Ammon's horn (tissue), 1 donor: ENCODE results near the gene MS4A4E.
"Not testable (repeated sequence)": the region's sequence is repeated elsewhere in the genome, so short reads cannot be mapped to it uniquely, and the experiment has no call there.

ENCODE experiments used
- DNase-seq: peaks from one replicate; pipeline ENCODE4 v3.0.0-alpha.2; 2016; ENCODE audit warnings: low spot score

The MS4A4E gene

GRCh38 chr11:60242740-60243239 lies at the start of gene MS4A4E:
TSS of gene MS4A4E (minus strand) at chr11:60243137. CDS start at chr11:60230055, 13,082 bp downstream.
- DNase-seq, result no peak

DNA sequence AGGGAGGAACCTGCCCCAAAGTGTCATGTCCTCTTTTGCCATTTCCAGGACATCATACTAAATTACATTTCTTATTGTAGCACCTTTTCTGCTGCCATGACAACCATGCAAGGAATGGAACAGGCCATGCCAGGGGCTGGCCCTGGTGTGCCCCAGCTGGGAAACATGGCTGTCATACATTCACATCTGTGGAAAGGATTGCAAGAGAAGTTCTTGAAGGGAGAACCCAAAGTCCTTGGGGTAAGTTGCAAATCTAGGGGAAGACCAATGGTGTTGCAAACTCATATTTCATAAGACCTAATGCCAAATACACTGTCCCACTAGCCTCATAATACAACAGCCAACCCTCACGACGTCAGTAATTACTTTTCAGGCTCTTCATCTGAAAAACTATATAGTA lies 49.2 kb upstream of the MS4A4E start:
- DNase-seq, result no peak

DNA sequence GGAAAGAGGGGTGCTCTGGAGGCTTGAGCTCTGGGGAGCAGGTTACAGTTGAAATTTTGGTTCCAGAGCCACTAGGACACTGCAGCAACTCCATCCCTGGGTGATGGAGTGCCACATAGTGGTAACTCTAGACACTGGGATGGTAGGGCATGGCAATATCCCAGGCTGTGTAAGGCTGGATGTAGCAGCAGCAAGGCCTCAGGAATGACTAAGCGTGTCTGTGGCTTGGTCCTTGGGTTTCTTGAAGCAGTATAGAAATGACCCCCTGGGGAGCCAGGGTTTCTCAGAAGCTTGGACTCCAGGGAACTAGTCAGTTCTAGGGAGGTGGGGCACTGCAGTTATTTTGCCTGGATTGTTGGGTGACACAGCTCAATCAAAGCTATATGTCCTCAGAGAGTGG lies 45.6 kb upstream of the MS4A4E start:
- no peak for DNase-seq

DNA sequence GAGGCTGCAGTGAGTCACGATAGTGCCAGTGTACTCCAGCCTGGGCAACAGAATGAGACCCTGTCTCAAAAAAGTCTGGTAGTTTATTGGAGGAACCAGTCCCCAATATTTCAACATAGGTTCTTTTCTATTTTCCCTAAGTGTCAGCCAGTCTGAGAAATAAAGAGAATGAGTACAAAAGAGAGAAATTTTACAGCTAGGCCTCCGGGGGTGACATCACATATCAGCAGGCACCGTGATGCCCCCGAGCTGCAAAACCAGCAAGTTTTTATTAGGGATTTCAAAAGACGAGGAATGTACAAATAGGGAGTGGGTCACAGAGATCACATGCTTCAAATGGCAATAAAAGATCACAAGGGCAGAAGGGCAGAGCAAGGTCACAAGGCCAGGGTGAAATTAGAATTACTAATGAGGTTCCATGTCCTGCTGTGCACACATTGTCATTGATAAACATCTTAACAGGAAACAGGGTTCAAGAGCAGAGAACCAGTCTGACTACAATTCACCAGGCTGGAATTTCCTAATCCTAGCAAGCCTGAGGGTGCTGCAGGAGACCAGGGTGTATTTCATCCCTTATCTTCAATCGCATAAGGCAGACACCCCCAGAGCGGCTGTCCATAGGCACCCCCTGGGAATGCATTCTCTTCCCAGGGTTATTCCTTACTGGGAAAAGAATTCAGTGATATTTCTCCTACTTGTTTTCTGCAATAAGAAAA lies 42.6 kb upstream of the MS4A4E start:
- not testable (repeated sequence) for DNase-seq

DNA sequence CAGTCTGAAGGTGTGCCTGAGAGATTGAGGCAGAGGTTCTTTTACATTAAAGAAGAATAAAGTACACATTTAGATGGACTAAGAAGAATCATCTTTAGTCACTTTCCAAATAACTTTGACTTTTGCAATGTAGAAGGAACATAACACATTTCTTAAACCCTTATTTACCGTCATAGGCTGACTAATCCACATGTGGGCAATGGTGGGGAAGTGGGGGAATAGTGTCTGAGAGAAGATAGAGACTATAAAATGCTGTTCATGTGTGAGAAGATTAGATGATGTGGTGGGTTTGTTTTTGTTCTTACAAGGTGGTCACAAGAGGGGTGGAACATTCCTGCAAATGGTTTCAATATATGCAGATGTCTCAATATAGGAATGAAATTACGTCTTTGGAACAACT lies 39.3 kb upstream of the MS4A4E start:
- DNase-seq, result no peak

- DNase-seq, result no peak
Measured at GRCh38 chr11:60281485-60281884, 38.5 kb upstream of the MS4A4E start.

- peak; percentile 55 for DNase-seq
Measured at GRCh38 chr11:60280412-60280811, 37.5 kb upstream of the MS4A4E start, which contains the start of gene MS4A4A. TSS of gene MS4A4A (plus strand) at chr11:60280666. CDS start at chr11:60280676, 10 bp downstream.

DNA sequence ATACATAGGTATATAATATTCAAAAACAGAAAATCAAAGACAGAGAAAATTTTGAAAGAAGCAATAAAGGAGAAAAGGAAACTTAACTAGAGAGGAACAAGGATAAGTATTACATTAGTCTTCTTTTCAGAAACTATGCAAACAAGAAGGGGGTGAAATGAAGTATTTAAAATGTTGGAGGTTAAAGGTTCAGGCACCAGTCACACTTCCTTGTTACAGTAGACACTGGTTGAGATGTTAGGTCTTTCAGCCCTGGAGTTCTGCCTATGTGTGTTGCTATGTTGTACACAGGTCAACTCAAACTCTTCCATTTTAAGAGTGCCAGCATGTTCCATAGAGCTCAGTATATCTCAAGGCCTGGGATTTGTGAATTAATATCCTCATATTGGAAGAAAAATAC lies 31.5 kb upstream of the MS4A4E start:
- no peak for DNase-seq

DNA sequence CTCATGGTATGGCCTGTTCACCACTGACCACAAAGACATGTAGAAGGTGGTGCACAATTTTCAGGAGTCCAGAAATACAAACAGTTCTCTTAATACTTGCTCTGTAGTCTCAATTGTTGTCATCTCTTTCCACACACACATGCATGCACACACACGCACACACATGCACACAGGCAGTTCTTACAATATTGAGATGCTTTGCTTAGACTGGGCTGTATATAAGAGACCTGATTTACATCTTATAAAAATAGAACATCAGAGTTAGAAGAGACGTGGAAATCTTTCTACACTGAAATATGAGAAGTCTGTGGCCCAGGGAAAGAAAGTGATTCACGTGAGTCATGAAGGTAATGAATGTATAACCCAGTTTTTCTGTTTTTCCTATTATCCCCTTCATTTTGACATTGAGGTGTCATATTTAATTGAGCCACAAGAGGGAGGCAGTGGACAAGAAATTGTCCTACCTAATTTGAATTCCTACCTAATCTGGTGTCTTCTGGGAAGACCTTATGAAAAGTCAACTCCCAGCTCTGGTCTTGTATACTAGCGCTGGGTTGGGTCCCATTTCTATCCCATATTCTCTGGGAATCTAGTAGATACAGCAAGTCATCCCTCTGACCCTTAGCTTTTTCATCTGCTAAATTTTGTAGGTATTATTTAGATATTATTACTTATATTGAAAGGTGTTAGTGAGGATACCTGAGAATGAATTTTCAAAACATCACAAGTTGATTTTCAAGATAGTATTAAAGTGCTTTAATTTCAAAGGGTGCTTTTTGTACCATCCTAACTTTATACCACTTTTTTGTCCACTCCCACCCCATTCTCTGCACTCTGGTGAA lies 22.7 kb upstream of the MS4A4E start:
- peak; percentile 40 for DNase-seq

GRCh38 chr11:60264644-60265043 lies 21.7 kb upstream of the MS4A4E start:
- no peak for DNase-seq

GRCh38 chr11:60263402-60263801 lies 20.5 kb upstream of the MS4A4E start:
- peak; percentile 37 for DNase-seq

DNA sequence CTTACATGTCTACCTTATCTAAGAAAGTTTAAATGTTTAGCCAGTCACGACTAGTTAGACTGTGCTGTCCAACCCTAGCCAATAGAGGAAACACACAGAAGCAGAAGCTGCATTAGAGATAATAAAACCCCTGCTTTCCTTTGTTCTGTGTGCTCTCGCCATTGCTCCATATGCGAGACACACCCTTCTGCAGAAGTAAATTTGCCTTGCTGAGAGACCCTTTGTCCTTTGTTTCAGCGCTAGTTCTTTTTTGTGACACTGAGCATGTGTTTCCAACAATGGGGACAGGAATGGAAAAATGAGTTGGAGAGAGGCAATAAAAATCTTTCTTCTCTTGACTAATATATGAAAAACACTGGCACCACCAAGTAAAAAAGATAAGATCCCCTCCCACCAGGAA lies 18.1 kb upstream of the MS4A4E start:
- DNase-seq, result no peak

DNA sequence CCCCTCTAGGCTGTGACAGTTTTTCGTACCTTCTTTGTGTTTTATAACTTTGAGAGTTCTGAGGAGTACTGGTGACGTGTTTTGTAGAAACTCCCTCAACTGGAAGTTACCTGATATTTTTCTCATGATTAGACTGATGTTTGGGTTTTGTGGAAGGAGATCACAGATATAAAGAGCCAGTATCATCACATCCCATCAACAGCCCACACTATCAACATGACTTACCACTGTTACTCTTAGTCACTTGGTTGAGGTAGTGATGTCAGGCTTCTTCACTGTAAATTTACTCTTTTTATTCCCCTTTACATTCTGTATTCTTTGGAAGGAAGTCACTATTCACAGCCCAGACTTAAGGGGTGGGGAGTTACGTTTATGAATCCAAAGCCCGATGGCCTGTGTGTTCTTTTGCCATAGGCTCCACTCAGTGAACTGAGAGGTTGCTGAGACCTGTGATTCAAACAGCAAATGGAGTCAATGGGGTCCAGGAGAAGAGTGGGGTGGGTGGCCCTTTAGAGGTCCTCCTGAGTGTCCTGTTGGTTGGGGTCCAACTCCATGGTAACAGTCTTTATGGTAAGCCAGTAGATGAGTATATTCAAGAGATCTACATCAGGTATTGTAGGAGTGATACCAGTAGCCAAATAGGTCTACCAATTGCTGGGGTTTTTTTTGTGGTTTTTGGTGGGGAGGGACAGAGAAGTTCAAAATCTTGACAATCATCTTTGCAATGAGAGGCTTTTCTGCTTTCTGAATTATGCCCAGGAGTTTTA lies 15.2 kb upstream of the MS4A4E start:
- no peak for DNase-seq

GRCh38 chr11:60252213-60253108 lies 9.5 kb upstream of the MS4A4E start:
- peak; percentile 29 for DNase-seq

- DNase-seq, result no peak
Measured at GRCh38 chr11:60251485-60252212, 8.7 kb upstream of the MS4A4E start.

DNA sequence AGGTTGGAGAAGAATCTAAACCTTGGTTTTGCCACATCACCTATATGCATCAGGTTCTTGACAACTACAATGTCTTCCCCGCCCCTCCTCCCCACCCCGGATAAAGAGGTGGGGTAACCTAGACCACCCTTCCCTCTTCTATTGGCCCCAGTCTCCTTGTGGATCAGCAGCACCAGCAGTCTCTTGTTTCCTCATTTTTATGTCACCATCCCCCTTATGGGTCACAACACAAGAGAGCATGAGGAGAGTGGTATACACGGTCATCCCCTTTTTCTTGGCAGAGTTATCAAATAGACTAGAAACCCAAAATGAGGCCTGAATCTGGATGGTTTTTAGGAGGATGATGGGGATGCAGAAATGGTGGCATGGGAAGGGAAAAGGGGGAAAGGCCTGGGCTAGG lies 1.2 kb downstream of the MS4A4E start:
- no peak for DNase-seq

GRCh38 chr11:60240662-60241061 lies 2.3 kb downstream of the MS4A4E start:
- no peak for DNase-seq

GRCh38 chr11:60235321-60235720 lies 7.6 kb downstream of the MS4A4E start:
- DNase-seq, result no peak

GRCh38 chr11:60230681-60231080 lies 12.3 kb downstream of the MS4A4E start:
- DNase-seq, result no peak

DNA sequence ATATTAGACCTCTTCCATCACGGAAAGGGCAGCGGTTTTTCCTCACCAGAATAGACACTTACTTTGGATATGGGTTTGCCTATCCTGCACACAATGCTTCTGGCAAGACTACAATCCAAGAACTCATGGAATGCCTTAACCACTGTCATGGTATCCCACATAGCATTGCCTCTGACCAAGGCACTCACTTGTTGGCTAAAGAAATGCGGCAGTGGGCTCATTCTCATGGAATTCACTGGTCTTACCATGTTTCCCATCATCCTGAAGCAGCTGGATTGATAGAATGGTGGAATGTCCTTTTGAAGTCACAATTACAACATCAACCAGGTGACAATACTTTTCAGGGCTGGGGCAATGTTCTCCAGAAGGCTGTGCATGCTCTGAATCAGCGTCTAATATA lies 20.8 kb downstream of the MS4A4E start:
- no peak for DNase-seq

DNA sequence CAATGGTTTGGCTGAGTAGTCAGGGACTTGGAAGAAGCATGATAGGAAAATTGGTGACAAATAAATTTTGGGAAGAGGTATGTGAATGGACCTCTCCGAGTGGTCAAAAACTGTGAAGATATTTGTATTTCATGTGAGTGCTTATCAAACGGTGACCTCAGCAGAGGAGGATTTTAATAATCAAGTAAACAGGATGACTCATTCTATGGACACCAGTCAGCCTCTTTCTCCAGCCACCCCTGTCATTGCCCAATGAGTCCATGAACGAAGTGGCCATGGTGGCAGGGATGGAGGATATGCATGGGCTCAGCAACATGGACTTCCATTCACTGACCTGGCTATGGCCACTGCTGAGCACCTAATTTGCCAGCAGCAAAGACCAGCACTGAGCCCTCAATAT lies 21.2 kb downstream of the MS4A4E start:
- no peak for DNase-seq
